ENCODE results near the gene SORCS3. TPM values are rescaled to one million over a fixed set of nuclear protein-coding genes. Genes with fewer than 3 reads are reported as not detected.

The SORCS3 gene
- total and polyA plus RNA-seq, 2 donors (not counting 1 experiment from before 2014, with no cell fraction given): not detected

- DNase-seq (no peak), ATAC-seq (ENCODE audit: low read depth) (no peak)
- Histone ChIP-seq H3K4me3 (ENCODE audit: control extremely low read depth in 1 of 5, extremely low read depth in 1 of 5, insufficient read depth in 1 of 5, low read depth in 2 of 5, low read length in 4 of 5) (no peak overlapping the region), H3K4me2 (replicated peaks; ENCODE audit: low read depth, low read length, poor library complexity, severe bottlenecking) (no peak overlapping the region), H3K36me3 (replicated peaks in 1 of 2; ENCODE audit: control extremely low read depth in 1 of 2, control insufficient read depth in 1 of 2, extremely low read depth in 1 of 2, insufficient read depth in 2 of 2, low read length in 1 of 2) (no peaks in the 10 kb centered on the region), H3K9me3 (ENCODE audit: control extremely low read depth in 1 of 3, control insufficient read depth in 2 of 3, insufficient read depth in 1 of 3, low read length in 2 of 3) (peaks cover 0 to 5% (median 1%) of the 10 kb centered on the region in 3 donors), H3K27me3 (replicated peaks in 1 of 4; ENCODE audit: control extremely low read depth in 1 of 4, control insufficient read depth in 3 of 4, insufficient read depth in 4 of 4, low read length in 3 of 4) (no peaks in the 10 kb centered on the region), H4K20me1 (ENCODE audit: control insufficient read depth, insufficient read depth, low read length, poor library complexity, severe bottlenecking) (no peaks in the 10 kb centered on the region), H2AFZ (ENCODE audit: insufficient read depth, low read depth, low read length, poor library complexity, severe bottlenecking) (no peak overlapping the region), H3K27ac (ENCODE audit: low read length in 2 of 2) (no peak overlapping the region), H3K9ac (ENCODE audit: low read length) (no peak overlapping the region), H3K79me2 (ENCODE audit: control insufficient read depth, insufficient read depth, low read length) (no peaks in the 10 kb centered on the region), H3K4me1 (ENCODE audit: control insufficient read depth in 2 of 2, insufficient read depth in 2 of 2, low read length in 2 of 2) (no peaks in the 10 kb centered on the region)
- CTCF ChIA-PET: no interaction called here
- intact Hi-C loops (cut with micrococcal nuclease): no loop called here
- TF ChIP-seq, protein P1, sequence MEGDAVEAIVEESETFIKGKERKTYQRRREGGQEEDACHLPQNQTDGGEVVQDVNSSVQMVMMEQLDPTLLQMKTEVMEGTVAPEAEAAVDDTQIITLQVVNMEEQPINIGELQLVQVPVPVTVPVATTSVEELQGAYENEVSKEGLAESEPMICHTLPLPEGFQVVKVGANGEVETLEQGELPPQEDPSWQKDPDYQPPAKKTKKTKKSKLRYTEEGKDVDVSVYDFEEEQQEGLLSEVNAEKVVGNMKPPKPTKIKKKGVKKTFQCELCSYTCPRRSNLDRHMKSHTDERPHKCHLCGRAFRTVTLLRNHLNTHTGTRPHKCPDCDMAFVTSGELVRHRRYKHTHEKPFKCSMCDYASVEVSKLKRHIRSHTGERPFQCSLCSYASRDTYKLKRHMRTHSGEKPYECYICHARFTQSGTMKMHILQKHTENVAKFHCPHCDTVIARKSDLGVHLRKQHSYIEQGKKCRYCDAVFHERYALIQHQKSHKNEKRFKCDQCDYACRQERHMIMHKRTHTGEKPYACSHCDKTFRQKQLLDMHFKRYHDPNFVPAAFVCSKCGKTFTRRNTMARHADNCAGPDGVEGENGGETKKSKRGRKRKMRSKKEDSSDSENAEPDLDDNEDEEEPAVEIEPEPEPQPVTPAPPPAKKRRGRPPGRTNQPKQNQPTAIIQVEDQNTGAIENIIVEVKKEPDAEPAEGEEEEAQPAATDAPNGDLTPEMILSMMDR (IDR thresholded peaks at IDR 0.05): no peak
- no peak for TF ChIP-seq EZH2 (IDR thresholded peaks at IDR 0.05; ENCODE audit: borderline replicate concordance, insufficient read depth, low read depth, low read length, poor library complexity, severe bottlenecking)
- no peaks in the 10 kb centered on the region for H3K4me1 Mint-ChIP-seq
- POLR2A ChIA-PET: no interaction called here
- H3K9me3 Mint-ChIP-seq (ENCODE audit: insufficient read depth): peaks cover 14% of the 10 kb centered on the region
- 80% methylated on average over 3 of the region's 6 CpGs for WGBS (ENCODE audit: insufficient coverage)
- H3K27ac Mint-ChIP-seq: no peak overlapping the region
- no peak overlapping the region for H3K4me3 Mint-ChIP-seq
- H3K27me3 Mint-ChIP-seq: no peaks in the 10 kb centered on the region
Measured at GRCh38 chr10:104824380-104825006, 183.4 kb downstream of the SORCS3 start.

DNA sequence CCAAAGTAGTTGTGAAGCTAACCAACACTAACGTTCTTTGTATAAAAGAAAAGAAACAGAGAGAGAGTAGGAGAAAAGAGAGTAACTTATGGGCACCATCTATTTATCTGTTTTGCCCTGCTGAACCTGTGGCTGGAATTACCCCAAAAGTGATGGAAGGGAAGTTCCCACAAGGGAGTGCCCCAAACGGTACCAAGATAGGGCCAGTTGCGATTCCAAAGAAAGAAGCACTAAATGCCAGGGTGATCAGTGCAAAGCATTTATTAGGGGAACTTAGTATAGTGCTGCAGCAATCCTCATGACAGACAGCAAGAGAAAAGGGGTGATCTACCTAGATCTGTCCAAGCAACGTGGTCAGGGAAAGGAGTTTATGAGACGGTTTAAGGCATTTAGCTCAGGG, 190.2 kb downstream of the SORCS3 start:
- DNase-seq (no peak), ATAC-seq (ENCODE audit: low read depth) (no peak)
- Histone ChIP-seq H3K9me3 (ENCODE audit: control extremely low read depth in 1 of 3, control insufficient read depth in 2 of 3, insufficient read depth in 1 of 3, low read length in 2 of 3) (peaks cover 0 to 1% (median 0%) of the 10 kb centered on the region in 3 donors), H3K36me3 (replicated peaks in 1 of 2; ENCODE audit: control extremely low read depth in 1 of 2, control insufficient read depth in 1 of 2, extremely low read depth in 1 of 2, insufficient read depth in 2 of 2, low read length in 1 of 2) (no peaks in the 10 kb centered on the region), H3K4me1 (ENCODE audit: control insufficient read depth in 2 of 2, insufficient read depth in 2 of 2, low read length in 2 of 2) (no peaks in the 10 kb centered on the region), H3K79me2 (ENCODE audit: control insufficient read depth, insufficient read depth, low read length) (no peaks in the 10 kb centered on the region), H3K9ac (ENCODE audit: low read length) (no peak overlapping the region), H2AFZ (ENCODE audit: insufficient read depth, low read depth, low read length, poor library complexity, severe bottlenecking) (no peak overlapping the region), H3K4me2 (replicated peaks; ENCODE audit: low read depth, low read length, poor library complexity, severe bottlenecking) (no peak overlapping the region), H3K4me3 (ENCODE audit: control extremely low read depth in 1 of 5, extremely low read depth in 1 of 5, insufficient read depth in 1 of 5, low read depth in 2 of 5, low read length in 4 of 5) (no peak overlapping the region), H3K27ac (ENCODE audit: low read length in 2 of 2) (no peak overlapping the region), H4K20me1 (ENCODE audit: control insufficient read depth, insufficient read depth, low read length, poor library complexity, severe bottlenecking) (no peaks in the 10 kb centered on the region), H3K27me3 (replicated peaks in 1 of 4; ENCODE audit: control extremely low read depth in 1 of 4, control insufficient read depth in 3 of 4, insufficient read depth in 4 of 4, low read length in 3 of 4) (no peaks in the 10 kb centered on the region)
- no peaks in the 10 kb centered on the region for H3K4me1 Mint-ChIP-seq
- no peak overlapping the region for H3K4me3 Mint-ChIP-seq
- CTCF ChIA-PET: no interaction called here
- H3K9me3 Mint-ChIP-seq (ENCODE audit: insufficient read depth): peaks cover 9% of the 10 kb centered on the region
- 79% methylated on average over 4 of the region's 5 CpGs for WGBS (ENCODE audit: insufficient coverage)
- no peaks in the 10 kb centered on the region for H3K27me3 Mint-ChIP-seq
- intact Hi-C loops (cut with micrococcal nuclease): no loop called here
- TF ChIP-seq, protein P1 (IDR thresholded peaks at IDR 0.05): no peak
- TF ChIP-seq EZH2 (IDR thresholded peaks at IDR 0.05; ENCODE audit: borderline replicate concordance, insufficient read depth, low read depth, low read length, poor library complexity, severe bottlenecking): no peak
- POLR2A ChIA-PET: no interaction called here
- H3K27ac Mint-ChIP-seq: no peak overlapping the region

All from B cell (primary cell).